ENCODE data around the gene TP53BP2. TPM values are rescaled to one million over a fixed set of nuclear protein-coding genes. Genes with fewer than 3 reads are reported as not detected.

TP53BP2 gene
- total and polyA plus RNA-seq, 4 donors = 3.9 to 26.8 (median 13.0) TPM

DNA sequence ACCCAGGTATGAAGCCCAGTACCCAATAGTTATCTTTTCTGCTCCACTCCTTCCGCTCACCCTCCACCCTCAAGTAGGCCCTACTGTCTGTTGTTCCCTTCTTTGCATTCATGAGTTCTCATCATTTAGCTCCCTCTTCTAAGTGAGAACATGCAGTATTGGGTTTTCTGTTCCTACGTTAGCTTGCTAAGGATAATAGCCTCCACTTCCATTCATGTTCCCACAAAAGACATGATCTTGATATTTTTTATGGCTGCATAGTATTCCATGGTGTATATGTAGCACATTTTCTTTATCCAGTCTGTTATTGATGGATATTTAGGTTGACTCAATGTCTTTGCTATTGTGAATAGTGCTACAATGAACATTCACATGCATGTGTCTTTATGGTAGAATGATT, 2.8 kb upstream of the TP53BP2 start:
- H3K9me3 ChIP-seq (ENCODE audit: control insufficient read depth in 4 of 4, low read length in 3 of 4) = no peaks in the 10 kb centered on the region
- H3K4me1 ChIP-seq (ENCODE audit: control insufficient read depth in 4 of 4, insufficient read depth in 4 of 4, low read length in 3 of 4) = peaks cover 2 to 16% (median 5%) of the 10 kb centered on the region in 4 donors
- no peaks in the 10 kb centered on the region for H3K36me3 ChIP-seq (ENCODE audit: control insufficient read depth in 4 of 4, insufficient read depth in 3 of 4, low read depth in 1 of 4, low read length in 3 of 4)
- WGBS = 98% methylated on average over 2 of the region's 2 CpGs
- no peaks in the 10 kb centered on the region for H3K27me3 ChIP-seq (ENCODE audit: control insufficient read depth in 4 of 4, insufficient read depth in 4 of 4, low read length in 3 of 4)
- TF ChIP-seq JUND (IDR thresholded peaks at IDR 0.05) = no peak
- TF ChIP-seq FOXA1 (IDR thresholded peaks at IDR 0.05) = no peak
- no peak for TF ChIP-seq HNF4A (conservative IDR thresholded peaks at IDR 0.05)
- no peak for TF ChIP-seq HNF4G (IDR thresholded peaks at IDR 0.05)
- TF ChIP-seq EGR1 (IDR thresholded peaks at IDR 0.05; ENCODE audit: low read depth in 2 of 2) = no peak
- TF ChIP-seq, protein P1, sequence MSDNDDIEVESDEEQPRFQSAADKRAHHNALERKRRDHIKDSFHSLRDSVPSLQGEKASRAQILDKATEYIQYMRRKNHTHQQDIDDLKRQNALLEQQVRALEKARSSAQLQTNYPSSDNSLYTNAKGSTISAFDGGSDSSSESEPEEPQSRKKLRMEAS (IDR thresholded peaks at IDR 0.05) = no peak
- TF ChIP-seq RXRA (IDR thresholded peaks at IDR 0.05) = no peak
- TF ChIP-seq, protein P2, sequence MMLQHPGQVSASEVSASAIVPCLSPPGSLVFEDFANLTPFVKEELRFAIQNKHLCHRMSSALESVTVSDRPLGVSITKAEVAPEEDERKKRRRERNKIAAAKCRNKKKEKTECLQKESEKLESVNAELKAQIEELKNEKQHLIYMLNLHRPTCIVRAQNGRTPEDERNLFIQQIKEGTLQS (IDR thresholded peaks at IDR 0.05) = no peak
- no peak for TF ChIP-seq YY1 (IDR thresholded peaks at IDR 0.05)
- no peak for DNase-seq (ENCODE audit: low spot score)
- H3K9ac ChIP-seq (ENCODE audit: low read depth in 1 of 2, low read length in 2 of 2) = no peak overlapping the region
- no peak overlapping the region for H3K27ac ChIP-seq (ENCODE audit: low read depth in 1 of 2, low read length in 2 of 2)
- H3K4me3 ChIP-seq (ENCODE audit: low read depth in 1 of 3, low read length in 3 of 3) = no peak overlapping the region

DNA sequence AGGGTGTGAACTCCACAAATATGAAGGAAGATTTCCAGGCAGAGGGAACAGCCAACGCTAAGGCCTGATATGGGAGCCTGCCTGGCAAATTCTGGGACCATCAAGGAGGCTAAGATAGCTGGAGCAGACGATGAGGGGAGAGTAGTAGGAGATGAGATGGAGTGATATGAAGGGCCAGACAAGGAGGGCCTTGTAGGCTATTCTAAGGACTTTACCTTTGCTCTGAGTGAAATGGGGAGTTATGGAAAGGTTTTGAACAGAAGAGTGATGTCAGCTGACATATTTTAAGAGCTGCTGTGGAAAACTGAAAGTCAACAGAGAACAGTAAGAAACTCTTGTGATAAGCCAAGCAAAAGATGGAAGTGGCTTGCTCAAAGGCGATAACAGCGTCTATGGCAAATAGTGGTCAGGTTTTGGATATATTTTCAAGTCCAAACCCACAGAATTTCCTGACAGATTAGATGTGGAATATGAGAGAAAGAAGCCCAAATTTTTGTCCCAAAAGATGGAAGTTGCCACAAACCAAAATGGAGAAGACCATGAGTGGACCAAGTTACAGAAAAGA, 2.1 kb upstream of the TP53BP2 start:
- Histone ChIP-seq H3K4me1 (ENCODE audit: control insufficient read depth in 4 of 4, insufficient read depth in 4 of 4, low read length in 3 of 4) (peaks cover 4 to 16% (median 5%) of the 10 kb centered on the region in 4 donors), H3K9ac (ENCODE audit: low read depth in 1 of 2, low read length in 2 of 2) (no peak overlapping the region), H3K4me3 (ENCODE audit: low read depth in 1 of 3, low read length in 3 of 3) (no peak overlapping the region), H3K27ac (ENCODE audit: low read depth in 1 of 2, low read length in 2 of 2) (no peak overlapping the region), H3K27me3 (ENCODE audit: control insufficient read depth in 4 of 4, insufficient read depth in 4 of 4, low read length in 3 of 4) (no peaks in the 10 kb centered on the region), H3K36me3 (ENCODE audit: control insufficient read depth in 4 of 4, insufficient read depth in 3 of 4, low read depth in 1 of 4, low read length in 3 of 4) (no peaks in the 10 kb centered on the region), H3K9me3 (ENCODE audit: control insufficient read depth in 4 of 4, low read length in 3 of 4) (no peaks in the 10 kb centered on the region)
- 97% methylated on average over 4 of the region's 4 CpGs for WGBS
- no peak for DNase-seq (ENCODE audit: low spot score)
- TF ChIP-seq SP1 (IDR thresholded peaks at IDR 0.05) (no peak), HNF4G (IDR thresholded peaks at IDR 0.05) (no peak), NR2F2 (IDR thresholded peaks at IDR 0.05) (no peak), FOXA1 (IDR thresholded peaks at IDR 0.05) (no peak), RAD21 (IDR thresholded peaks at IDR 0.05) (no peak), RXRA (IDR thresholded peaks at IDR 0.05) (no peak), YY1 (IDR thresholded peaks at IDR 0.05) (no peak), TAF1 (conservative IDR thresholded peaks at IDR 0.05) (no peak), FOXA2 (IDR thresholded peaks at IDR 0.05) (no peak), JUND (IDR thresholded peaks at IDR 0.05) (no peak), EGR1 (IDR thresholded peaks at IDR 0.05; ENCODE audit: low read depth in 2 of 2) (no peak), GABPA (IDR thresholded peaks at IDR 0.05 in 1 of 2, conservative IDR thresholded peaks at IDR 0.05 in 1 of 2) (no peak), HNF4A (conservative IDR thresholded peaks at IDR 0.05) (no peak)
- TF ChIP-seq, protein P1 (IDR thresholded peaks at IDR 0.05) = no peak
- TF ChIP-seq, protein P3, sequence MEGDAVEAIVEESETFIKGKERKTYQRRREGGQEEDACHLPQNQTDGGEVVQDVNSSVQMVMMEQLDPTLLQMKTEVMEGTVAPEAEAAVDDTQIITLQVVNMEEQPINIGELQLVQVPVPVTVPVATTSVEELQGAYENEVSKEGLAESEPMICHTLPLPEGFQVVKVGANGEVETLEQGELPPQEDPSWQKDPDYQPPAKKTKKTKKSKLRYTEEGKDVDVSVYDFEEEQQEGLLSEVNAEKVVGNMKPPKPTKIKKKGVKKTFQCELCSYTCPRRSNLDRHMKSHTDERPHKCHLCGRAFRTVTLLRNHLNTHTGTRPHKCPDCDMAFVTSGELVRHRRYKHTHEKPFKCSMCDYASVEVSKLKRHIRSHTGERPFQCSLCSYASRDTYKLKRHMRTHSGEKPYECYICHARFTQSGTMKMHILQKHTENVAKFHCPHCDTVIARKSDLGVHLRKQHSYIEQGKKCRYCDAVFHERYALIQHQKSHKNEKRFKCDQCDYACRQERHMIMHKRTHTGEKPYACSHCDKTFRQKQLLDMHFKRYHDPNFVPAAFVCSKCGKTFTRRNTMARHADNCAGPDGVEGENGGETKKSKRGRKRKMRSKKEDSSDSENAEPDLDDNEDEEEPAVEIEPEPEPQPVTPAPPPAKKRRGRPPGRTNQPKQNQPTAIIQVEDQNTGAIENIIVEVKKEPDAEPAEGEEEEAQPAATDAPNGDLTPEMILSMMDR (IDR thresholded peaks at IDR 0.05; ENCODE audit: low read depth, low read length, missing input control) = no peak
- TF ChIP-seq, protein P4, sequence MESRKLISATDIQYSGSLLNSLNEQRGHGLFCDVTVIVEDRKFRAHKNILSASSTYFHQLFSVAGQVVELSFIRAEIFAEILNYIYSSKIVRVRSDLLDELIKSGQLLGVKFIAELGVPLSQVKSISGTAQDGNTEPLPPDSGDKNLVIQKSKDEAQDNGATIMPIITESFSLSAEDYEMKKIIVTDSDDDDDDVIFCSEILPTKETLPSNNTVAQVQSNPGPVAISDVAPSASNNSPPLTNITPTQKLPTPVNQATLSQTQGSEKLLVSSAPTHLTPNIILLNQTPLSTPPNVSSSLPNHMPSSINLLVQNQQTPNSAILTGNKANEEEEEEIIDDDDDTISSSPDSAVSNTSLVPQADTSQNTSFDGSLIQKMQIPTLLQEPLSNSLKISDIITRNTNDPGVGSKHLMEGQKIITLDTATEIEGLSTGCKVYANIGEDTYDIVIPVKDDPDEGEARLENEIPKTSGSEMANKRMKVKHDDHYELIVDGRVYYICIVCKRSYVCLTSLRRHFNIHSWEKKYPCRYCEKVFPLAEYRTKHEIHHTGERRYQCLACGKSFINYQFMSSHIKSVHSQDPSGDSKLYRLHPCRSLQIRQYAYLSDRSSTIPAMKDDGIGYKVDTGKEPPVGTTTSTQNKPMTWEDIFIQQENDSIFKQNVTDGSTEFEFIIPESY (IDR thresholded peaks at IDR 0.05) = no peak
- TF ChIP-seq, protein P2 (IDR thresholded peaks at IDR 0.05) = no peak
- TF ChIP-seq, protein P5, sequence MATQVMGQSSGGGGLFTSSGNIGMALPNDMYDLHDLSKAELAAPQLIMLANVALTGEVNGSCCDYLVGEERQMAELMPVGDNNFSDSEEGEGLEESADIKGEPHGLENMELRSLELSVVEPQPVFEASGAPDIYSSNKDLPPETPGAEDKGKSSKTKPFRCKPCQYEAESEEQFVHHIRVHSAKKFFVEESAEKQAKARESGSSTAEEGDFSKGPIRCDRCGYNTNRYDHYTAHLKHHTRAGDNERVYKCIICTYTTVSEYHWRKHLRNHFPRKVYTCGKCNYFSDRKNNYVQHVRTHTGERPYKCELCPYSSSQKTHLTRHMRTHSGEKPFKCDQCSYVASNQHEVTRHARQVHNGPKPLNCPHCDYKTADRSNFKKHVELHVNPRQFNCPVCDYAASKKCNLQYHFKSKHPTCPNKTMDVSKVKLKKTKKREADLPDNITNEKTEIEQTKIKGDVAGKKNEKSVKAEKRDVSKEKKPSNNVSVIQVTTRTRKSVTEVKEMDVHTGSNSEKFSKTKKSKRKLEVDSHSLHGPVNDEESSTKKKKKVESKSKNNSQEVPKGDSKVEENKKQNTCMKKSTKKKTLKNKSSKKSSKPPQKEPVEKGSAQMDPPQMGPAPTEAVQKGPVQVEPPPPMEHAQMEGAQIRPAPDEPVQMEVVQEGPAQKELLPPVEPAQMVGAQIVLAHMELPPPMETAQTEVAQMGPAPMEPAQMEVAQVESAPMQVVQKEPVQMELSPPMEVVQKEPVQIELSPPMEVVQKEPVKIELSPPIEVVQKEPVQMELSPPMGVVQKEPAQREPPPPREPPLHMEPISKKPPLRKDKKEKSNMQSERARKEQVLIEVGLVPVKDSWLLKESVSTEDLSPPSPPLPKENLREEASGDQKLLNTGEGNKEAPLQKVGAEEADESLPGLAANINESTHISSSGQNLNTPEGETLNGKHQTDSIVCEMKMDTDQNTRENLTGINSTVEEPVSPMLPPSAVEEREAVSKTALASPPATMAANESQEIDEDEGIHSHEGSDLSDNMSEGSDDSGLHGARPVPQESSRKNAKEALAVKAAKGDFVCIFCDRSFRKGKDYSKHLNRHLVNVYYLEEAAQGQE (IDR thresholded peaks at IDR 0.05) = no peak

Data from liver (tissue), 9 donors.